ENCODE data around the gene TRIM27. TPM values are rescaled to one million over a fixed set of nuclear protein-coding genes. Genes with fewer than 3 reads are reported as not detected.

The TRIM27 gene
- total RNA-seq, 2 donors from 2014 or later, result 61.9 to 86.2 TPM

DNA sequence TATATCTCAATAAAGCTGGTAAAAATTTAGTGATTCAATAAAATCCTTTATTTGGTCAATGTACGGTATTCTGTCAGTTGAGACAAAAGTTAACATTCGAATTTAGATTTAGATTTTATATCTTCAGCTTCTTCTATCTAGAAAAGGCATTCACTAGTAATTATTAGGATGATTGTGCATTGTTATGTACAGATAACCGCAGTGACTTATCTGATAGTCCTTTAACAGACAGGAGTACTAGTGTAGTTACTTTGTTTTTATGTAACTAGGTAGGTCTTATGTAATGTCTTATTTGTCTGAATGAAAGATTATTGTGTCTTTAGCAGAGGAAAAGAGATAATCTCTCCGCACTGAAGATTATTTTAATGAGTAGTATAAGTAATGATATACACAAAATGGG lies 31.3 kb downstream of the TRIM27 start:
- Histone ChIP-seq H3K27me3 (replicated peaks; ENCODE audit: insufficient read depth) (no peaks in the 10 kb centered on the region), H3K4me1 (ENCODE audit: control insufficient read depth in 1 of 2, low read depth in 2 of 2) (peaks cover 1 to 3% of the 10 kb centered on the region in 2 donors), H3K36me3 (no peaks in the 10 kb centered on the region), H3K9me3 (no peaks in the 10 kb centered on the region), H3K27ac (no peak overlapping the region), H3K4me3 (no peak overlapping the region)
- TF ChIP-seq, protein P1, sequence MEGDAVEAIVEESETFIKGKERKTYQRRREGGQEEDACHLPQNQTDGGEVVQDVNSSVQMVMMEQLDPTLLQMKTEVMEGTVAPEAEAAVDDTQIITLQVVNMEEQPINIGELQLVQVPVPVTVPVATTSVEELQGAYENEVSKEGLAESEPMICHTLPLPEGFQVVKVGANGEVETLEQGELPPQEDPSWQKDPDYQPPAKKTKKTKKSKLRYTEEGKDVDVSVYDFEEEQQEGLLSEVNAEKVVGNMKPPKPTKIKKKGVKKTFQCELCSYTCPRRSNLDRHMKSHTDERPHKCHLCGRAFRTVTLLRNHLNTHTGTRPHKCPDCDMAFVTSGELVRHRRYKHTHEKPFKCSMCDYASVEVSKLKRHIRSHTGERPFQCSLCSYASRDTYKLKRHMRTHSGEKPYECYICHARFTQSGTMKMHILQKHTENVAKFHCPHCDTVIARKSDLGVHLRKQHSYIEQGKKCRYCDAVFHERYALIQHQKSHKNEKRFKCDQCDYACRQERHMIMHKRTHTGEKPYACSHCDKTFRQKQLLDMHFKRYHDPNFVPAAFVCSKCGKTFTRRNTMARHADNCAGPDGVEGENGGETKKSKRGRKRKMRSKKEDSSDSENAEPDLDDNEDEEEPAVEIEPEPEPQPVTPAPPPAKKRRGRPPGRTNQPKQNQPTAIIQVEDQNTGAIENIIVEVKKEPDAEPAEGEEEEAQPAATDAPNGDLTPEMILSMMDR (IDR thresholded peaks at IDR 0.05), result no peak
- DNase-seq (ENCODE audit: low spot score) (no peak), ATAC-seq (ENCODE audit: insufficient number of reproducible peaks, low FRiP score, low read depth) (no peak)

GRCh38 chr6:28887796-28888496 lies 35.8 kb downstream of the TRIM27 start:
- no peaks in the 10 kb centered on the region for H3K9me3 ChIP-seq
- ATAC-seq (ENCODE audit: insufficient number of reproducible peaks, low FRiP score, low read depth) (no peak), DNase-seq (ENCODE audit: low spot score) (no peak)
- no peaks in the 10 kb centered on the region for H3K4me1 ChIP-seq (ENCODE audit: control insufficient read depth in 1 of 2, low read depth in 2 of 2)
- TF ChIP-seq, protein P1 (IDR thresholded peaks at IDR 0.05), result no peak
- H3K27ac ChIP-seq, result no peak overlapping the region
- H3K4me3 ChIP-seq, result no peak overlapping the region
- H3K27me3 ChIP-seq (replicated peaks; ENCODE audit: insufficient read depth), result no peaks in the 10 kb centered on the region
- no peaks in the 10 kb centered on the region for H3K36me3 ChIP-seq

DNA sequence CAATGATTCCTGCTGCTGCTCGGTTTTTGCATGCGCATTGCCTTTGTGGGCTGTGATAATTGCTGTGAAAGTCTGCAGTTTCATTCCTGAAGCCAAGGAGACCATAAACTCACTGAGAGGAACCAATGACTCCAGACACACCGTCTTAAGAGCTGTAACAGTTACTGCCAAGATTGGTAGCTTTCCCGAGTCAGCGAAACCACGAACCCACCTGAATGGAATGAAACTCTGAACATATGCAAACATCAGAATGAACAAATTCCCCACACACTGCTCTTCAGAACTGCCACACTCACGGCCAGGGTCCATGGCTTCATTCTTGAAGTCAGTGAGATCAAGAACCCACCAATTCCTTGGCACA lies 37.7 kb downstream of the TRIM27 start:
- DNase-seq (ENCODE audit: low spot score) (no peak), ATAC-seq (ENCODE audit: insufficient number of reproducible peaks, low FRiP score, low read depth) (no peak)
- TF ChIP-seq, protein P1 (IDR thresholded peaks at IDR 0.05), result no peak
- no peak overlapping the region for H3K27ac ChIP-seq
- no peak overlapping the region for H3K4me3 ChIP-seq
- no peaks in the 10 kb centered on the region for H3K9me3 ChIP-seq
- no peaks in the 10 kb centered on the region for H3K4me1 ChIP-seq (ENCODE audit: control insufficient read depth in 1 of 2, low read depth in 2 of 2)
- no peaks in the 10 kb centered on the region for H3K27me3 ChIP-seq (replicated peaks; ENCODE audit: insufficient read depth)
- H3K36me3 ChIP-seq, result no peaks in the 10 kb centered on the region

DNA sequence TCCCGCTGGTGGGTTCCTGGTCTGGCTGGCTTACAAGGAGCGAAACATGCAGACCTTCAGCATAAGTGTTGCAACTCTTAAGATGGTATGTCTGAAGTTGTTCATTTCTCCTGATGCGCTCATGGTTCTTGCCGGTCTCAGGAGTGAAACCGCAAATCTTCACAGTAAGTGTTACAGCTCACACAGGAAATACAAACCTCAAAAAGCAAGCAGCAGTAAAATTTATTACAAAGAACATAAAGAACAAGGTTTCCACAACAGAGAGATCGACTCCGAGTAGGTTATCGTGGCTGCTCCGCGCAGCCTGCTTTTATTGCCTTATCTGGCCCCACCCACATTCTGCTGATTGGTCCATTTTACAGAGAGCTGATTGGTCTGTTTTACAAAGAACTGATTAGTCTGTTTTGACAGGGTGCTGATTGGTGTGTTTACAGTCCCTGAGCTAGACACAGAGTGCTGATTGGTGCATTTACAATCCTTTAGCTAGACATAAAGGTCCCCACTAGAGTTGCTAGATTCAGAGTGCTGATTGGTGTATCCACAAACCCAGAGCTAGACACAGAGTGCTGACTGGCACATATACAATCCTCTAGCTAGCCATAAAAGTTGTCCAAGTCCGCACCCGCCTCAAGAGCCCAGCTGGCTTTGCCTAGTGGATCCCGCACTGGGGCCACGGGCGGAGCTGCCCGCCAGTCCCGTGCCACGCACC lies 39.2 kb downstream of the TRIM27 start:
- no peaks in the 10 kb centered on the region for H3K9me3 ChIP-seq
- H3K4me3 ChIP-seq, result no peak overlapping the region
- H3K27me3 ChIP-seq (replicated peaks; ENCODE audit: insufficient read depth), result no peaks in the 10 kb centered on the region

More for the DNA sequence above, 39.2 kb downstream of the TRIM27 start:
- no peaks in the 10 kb centered on the region for H3K4me1 ChIP-seq (ENCODE audit: control insufficient read depth in 1 of 2, low read depth in 2 of 2)
- no peak overlapping the region for H3K27ac ChIP-seq
- DNase-seq (ENCODE audit: low spot score) (no peak), ATAC-seq (ENCODE audit: insufficient number of reproducible peaks, low FRiP score, low read depth) (no peak)
- no peaks in the 10 kb centered on the region for H3K36me3 ChIP-seq
- TF ChIP-seq, protein P1 (IDR thresholded peaks at IDR 0.05), result no peak

All from thoracic aorta (tissue), 2 donors.